GM12878 (cell line): ENCODE data around the gene MEX3B. TPM values are rescaled to one million over a fixed set of nuclear protein-coding genes. Genes with fewer than 3 reads are reported as not detected.

ENCODE experiments used
- ATAC-seq: fragments of 200-7000 bp; cut with Tn5 transposase; 3 replicates; pipeline ENCODE4 v1.9.1; 2020; ENCODE audit warnings: mild to moderate bottlenecking, moderate library complexity
- BruUV-seq: library from RNA; stranded (reverse); fragments of 400-500 nt; replicated peaks from 2 replicates; lab custom pipeline; 2021; lab: Mats Ljungman, UMichigan
- CTCF ChIA-PET: fragments of 300-600 bp; sonication (Branson Sonifier 250); formaldehyde crosslinking; extraction: SDS; loops from one replicate; lab custom pipeline; 2021; ENCODE audit warnings: inconsistent platforms; lab: Yijun Ruan, JAX
- POLR2A ChIA-PET: fragments of 350-600 bp; formaldehyde crosslinking; extraction: SDS; loops from one replicate; lab custom pipeline; 2021; ENCODE audit warnings: inconsistent platforms; lab: Charles Lee
- RAD21 ChIA-PET: fragments of 300-600 bp; sonication (Branson Sonifier 250); formaldehyde crosslinking; loops from one replicate; lab custom pipeline; 2023; ENCODE audit warnings: antibody characterized with exemption; ENCODE audit not compliant: unreplicated experiment; lab: Charles Lee
- SMC1A ChIA-PET: fragments of 300-600 bp; sonication (Branson Sonifier 250); formaldehyde crosslinking; loops from one replicate; lab custom pipeline; 2023; ENCODE audit not compliant: unreplicated experiment, uncharacterized antibody; lab: Charles Lee
- DNase-seq: peaks from one replicate; pipeline ENCODE4 v3.0.0-alpha.2; 2011; ENCODE audit warnings: low read depth, low spot score
- FAIRE-seq: peaks from 3 replicates; lab custom pipeline; 2011; peaks lifted over from hg19 to GRCh38; lab: Jason Lieb, UNC
- H2AFZ ChIP-seq: 2 replicates; pipeline ENCODE4 v1.6.0; 2011; ENCODE audit warnings: low read depth, low read length, control low read depth; ENCODE audit not compliant: control insufficient read depth
- H3K27ac ChIP-seq: 2 replicates; pipeline ENCODE4 v1.5.1; 2011; ENCODE audit warnings: control low read depth; ENCODE audit not compliant: control insufficient read depth, insufficient read depth
- H3K27me3 ChIP-seq, 2 experiments: replicated peaks in 1 of 2; 2 replicates each; pipeline versions ENCODE4 v1.6.0 to v1.6.1; 2011; ENCODE audit warnings: low read length in 1 of 2; ENCODE audit not compliant: control insufficient read depth in 2 of 2, insufficient read depth in 2 of 2
- H3K36me3 ChIP-seq, 2 experiments: 2 replicates each; pipeline ENCODE4 v1.5.1; 2011; ENCODE audit warnings: low read length in 1 of 2; ENCODE audit not compliant: control insufficient read depth in 2 of 2, insufficient read depth in 2 of 2
- H3K4me1 ChIP-seq: 2 replicates; pipeline ENCODE4 v1.6.1; 2011; ENCODE audit warnings: mild to moderate bottlenecking, low read length, moderate library complexity, mixed read lengths; ENCODE audit not compliant: control insufficient read depth, insufficient read depth
- H3K4me2 ChIP-seq: 2 replicates; pipeline ENCODE4 v1.6.0; 2011; ENCODE audit warnings: control low read depth; ENCODE audit not compliant: control insufficient read depth, insufficient read depth
- H3K4me3 ChIP-seq: fragments of 200-600 bp; sonication (generic); 2 replicates; pipeline ENCODE4 v1.5.1; 2016
- H3K79me2 ChIP-seq: 2 replicates; pipeline ENCODE4 v1.6.0; 2011; ENCODE audit warnings: low read length; ENCODE audit not compliant: control insufficient read depth, insufficient read depth
- H3K9ac ChIP-seq: 2 replicates; pipeline ENCODE4 v1.8.0; 2011; ENCODE audit warnings: low read length, control low read depth, mixed read lengths; ENCODE audit not compliant: control insufficient read depth, insufficient read depth
- H3K9me3 ChIP-seq: replicated peaks from 3 replicates; pipeline ENCODE4 v1.5.1; 2011; ENCODE audit warnings: mild to moderate bottlenecking, low read length; ENCODE audit not compliant: control insufficient read depth, insufficient read depth
- H4K20me1 ChIP-seq: 2 replicates; pipeline ENCODE4 v1.6.0; 2011; ENCODE audit not compliant: control insufficient read depth, insufficient read depth
- JUND ChIP-seq: IDR thresholded peaks from 2 replicates; pipeline ENCODE4 v1.6.1; 2012; ENCODE audit warnings: low read depth, mild to moderate bottlenecking, low read length, improper control_type of control experiment, moderate library complexity
- MEF2A ChIP-seq: IDR thresholded peaks from 2 replicates; pipeline ENCODE4 v1.6.1; 2011; ENCODE audit warnings: low read depth, mild to moderate bottlenecking, low read length, moderate library complexity; ENCODE audit not compliant: insufficient read depth
- NBN ChIP-seq: fragments of 450-650 bp; IDR thresholded peaks from 2 replicates; pipeline ENCODE4 v1.6.1; 2016
- TARDBP ChIP-seq: IDR thresholded peaks from 2 replicates; pipeline ENCODE4 v1.6.1; 2016; ENCODE audit warnings: borderline replicate concordance
- WGBS: methylation state at CpG from one replicate; pipeline ENCODE4 v1.1.6; 2016; ENCODE audit warnings: low lambda C conversion rate; ENCODE audit not compliant: insufficient replicate concordance, insufficient coverage; ENCODE audit errors: missing lambda C conversion rate; 5-methylcytosine and 5-hydroxymethylcytosine counted together
- in situ Hi-C: fragments of 300-500 bp; cut with MboI; formaldehyde crosslinking; loops from 9 replicates; pipeline ENCODE4 v1.14.3; 2018; ENCODE audit warnings: mixed read lengths
- intact Hi-C: fragments of 100-400 bp; cut with micrococcal nuclease; formaldehyde crosslinking; loops from one replicate; pipeline ENCODE4 v1.14.2; 2022; ENCODE audit not compliant: unreplicated experiment
- polyA plus RNA-seq, 11 experiments: library from polyadenylated mRNA; depleted of rRNA in 4 of 11; unstranded in 6 of 11; stranded (reverse) in 5 of 11; fragments of >200 nt; fragmentation: Nextera tagmentation in 4 of 11; fragmentation: Illumina TruSeq in 1 of 11; extraction: Ambion mirVana in 4 of 11; extraction: Trizol in 1 of 11; gene quantifications; 1 replicate in 1 of 11; 2 replicates in 10 of 11; pipeline versions ENCODE4 v1.2.1 to v1.2.3, GENCODE V29; 2011 to 2016; ENCODE audit warnings: inconsistent platforms in 2 of 11, missing spikeins in 2 of 11, low read depth in 1 of 11
- total RNA-seq, 4 experiments: library from RNA; depleted of rRNA in 3 of 4; stranded (reverse); fragments of >200 nt in 3 of 4; fragmentation: Illumina TruSeq in 1 of 4; extraction: Trizol in 1 of 4; gene quantifications; 2 replicates each; pipeline versions ENCODE4 v1.2.1 to v1.2.3, GENCODE V29; 2013 to 2021
- TF ChIP-seq, protein P1 (sequence below): fragments of 450-650 bp; IDR thresholded peaks from 2 replicates; pipeline ENCODE4 v1.6.1; 2016; ENCODE audit warnings: mild to moderate bottlenecking

Gene MEX3B
- total and polyA plus RNA-seq, 10 of the 15 experiments (the other 5 are each of a cell fraction or from before 2014, with no cell fraction given) = 0.02 to 1.3 (median 0.28) TPM

DNA sequence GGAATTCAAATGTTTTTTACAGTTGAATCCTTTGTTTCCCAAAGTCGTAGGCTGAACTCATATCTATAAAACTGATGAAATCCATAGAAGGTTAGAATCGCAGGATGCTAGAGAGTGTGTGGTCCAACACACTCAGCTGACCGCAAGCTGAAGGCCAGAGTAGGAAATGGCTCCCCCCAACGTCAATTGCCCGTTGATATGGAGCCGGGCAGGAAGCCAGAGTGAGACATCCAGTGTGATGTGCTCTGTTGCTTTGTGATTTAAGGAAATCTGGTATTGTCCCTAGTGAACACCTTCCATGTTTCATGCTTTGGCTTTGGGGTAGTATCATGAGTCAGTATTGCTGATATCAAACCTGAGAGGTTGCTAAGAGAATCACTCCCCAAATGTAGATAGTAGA is 5.8 kb upstream of the MEX3B start:
- Histone ChIP-seq H3K4me3 (no peak overlapping the region), H3K79me2 (no peaks in the 10 kb centered on the region), H3K36me3 (no peaks in the 10 kb centered on the region), H3K9ac (no peak overlapping the region), H3K4me1 (no peaks in the 10 kb centered on the region), H3K9me3 (no peaks in the 10 kb centered on the region; the same call in 2 of the 3 replicates), H3K27me3 (peaks cover 5 to 7% of the 10 kb centered on the region in 2 experiments; a peak in 3 of 4 replicates), H4K20me1 (no peaks in the 10 kb centered on the region), H2AFZ (no peak overlapping the region), H3K27ac (no peak overlapping the region), H3K4me2 (no peak overlapping the region)
- FAIRE-seq (no peak), DNase-seq (no peak), ATAC-seq (no peak)
- ChIA-PET CTCF (no interaction called here), RAD21 (no interaction called here), POLR2A (interaction anchor here (0.6 kb wide), 1 partner anchor 17 kb away, joined by 3 read pairs; no protein-coding TSS in a partner anchor), SMC1A (interaction anchor here (0.6 kb wide), 1 partner anchor 756 kb away, joined by 3 read pairs; no protein-coding TSS in a partner anchor)
- BruUV-seq = no TSS peak
- 26% methylated on average over 6 of the region's 6 CpGs for WGBS
- intact Hi-C loops (no loop called here), in situ Hi-C loops (no loop called here)
- TF ChIP-seq JUND (no peak), NBN (no peak)

DNA sequence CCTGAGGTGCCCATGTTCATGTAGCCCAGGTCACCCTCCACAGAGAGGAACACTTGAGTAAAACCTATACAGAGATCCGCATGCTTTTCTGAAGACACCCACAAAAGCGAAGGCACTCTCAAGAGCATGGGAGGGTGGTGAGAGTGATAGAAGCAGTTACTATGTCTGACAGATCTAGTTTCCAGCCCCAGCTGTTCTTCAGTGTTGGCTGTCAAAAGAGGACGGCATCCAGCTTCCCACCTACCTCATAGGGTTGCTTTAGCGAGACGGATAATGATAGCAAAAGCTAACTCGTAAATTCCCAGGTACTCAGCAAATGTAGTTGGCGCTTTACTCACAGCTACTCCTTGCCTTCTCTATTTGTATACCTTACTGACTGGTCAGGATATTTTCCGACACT is 3.0 kb upstream of the MEX3B start:
- ChIA-PET CTCF (interaction anchor here (1.0 to 1.2 kb wide), 2 partner anchors 15 to 567 kb away, joined by 3 read pairs; no protein-coding TSS in a partner anchor), RAD21 (no interaction called here), POLR2A (no interaction called here), SMC1A (no interaction called here)
- intact Hi-C loops = loop anchor here (5.0 to 10.0 kb wide), 2 partner anchors 567 to 754 kb away; no protein-coding TSS in a partner anchor
- no peaks in the 10 kb centered on the region; the same call in 2 of the 3 replicates for H3K9me3 ChIP-seq
- H3K4me3 ChIP-seq = no peak overlapping the region
- no peak overlapping the region for H3K9ac ChIP-seq
- H3K27ac ChIP-seq = no peak overlapping the region
- in situ Hi-C loops = loop anchor here (10.0 kb wide), 1 partner anchor 764 kb away; no protein-coding TSS in a partner anchor
- H3K4me1 ChIP-seq = no peaks in the 10 kb centered on the region; the same call in 1 of the 2 replicates
- FAIRE-seq (no peak), ATAC-seq (no peak), DNase-seq (no peak)
- H4K20me1 ChIP-seq = no peaks in the 10 kb centered on the region
- H3K36me3 ChIP-seq = no peaks in the 10 kb centered on the region
- H3K27me3 ChIP-seq = peaks cover 6 to 8% of the 10 kb centered on the region in 2 experiments; a peak in 3 of 4 replicates
- TF ChIP-seq MEF2A (no peak), TARDBP (no peak)
- TF ChIP-seq, protein P1, sequence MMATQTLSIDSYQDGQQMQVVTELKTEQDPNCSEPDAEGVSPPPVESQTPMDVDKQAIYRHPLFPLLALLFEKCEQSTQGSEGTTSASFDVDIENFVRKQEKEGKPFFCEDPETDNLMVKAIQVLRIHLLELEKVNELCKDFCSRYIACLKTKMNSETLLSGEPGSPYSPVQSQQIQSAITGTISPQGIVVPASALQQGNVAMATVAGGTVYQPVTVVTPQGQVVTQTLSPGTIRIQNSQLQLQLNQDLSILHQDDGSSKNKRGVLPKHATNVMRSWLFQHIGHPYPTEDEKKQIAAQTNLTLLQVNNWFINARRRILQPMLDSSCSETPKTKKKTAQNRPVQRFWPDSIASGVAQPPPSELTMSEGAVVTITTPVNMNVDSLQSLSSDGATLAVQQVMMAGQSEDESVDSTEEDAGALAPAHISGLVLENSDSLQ = no peak
- H2AFZ ChIP-seq = no peak overlapping the region
- no peak overlapping the region for H3K4me2 ChIP-seq
- H3K79me2 ChIP-seq = no peaks in the 10 kb centered on the region
- no TSS peak for BruUV-seq
- WGBS = 90% methylated on average over 8 of the region's 8 CpGs
